ENCODE results near the gene ELAVL1. TPM values are rescaled to one million over a fixed set of nuclear protein-coding genes. Genes with fewer than 3 reads are reported as not detected.

The ELAVL1 gene
- total and polyA plus RNA-seq, 9 of the 15 experiments (the other 6 are each of a cell fraction or from before 2014, with no cell fraction given) = 4.3 to 172 (median 69.2) TPM

DNA sequence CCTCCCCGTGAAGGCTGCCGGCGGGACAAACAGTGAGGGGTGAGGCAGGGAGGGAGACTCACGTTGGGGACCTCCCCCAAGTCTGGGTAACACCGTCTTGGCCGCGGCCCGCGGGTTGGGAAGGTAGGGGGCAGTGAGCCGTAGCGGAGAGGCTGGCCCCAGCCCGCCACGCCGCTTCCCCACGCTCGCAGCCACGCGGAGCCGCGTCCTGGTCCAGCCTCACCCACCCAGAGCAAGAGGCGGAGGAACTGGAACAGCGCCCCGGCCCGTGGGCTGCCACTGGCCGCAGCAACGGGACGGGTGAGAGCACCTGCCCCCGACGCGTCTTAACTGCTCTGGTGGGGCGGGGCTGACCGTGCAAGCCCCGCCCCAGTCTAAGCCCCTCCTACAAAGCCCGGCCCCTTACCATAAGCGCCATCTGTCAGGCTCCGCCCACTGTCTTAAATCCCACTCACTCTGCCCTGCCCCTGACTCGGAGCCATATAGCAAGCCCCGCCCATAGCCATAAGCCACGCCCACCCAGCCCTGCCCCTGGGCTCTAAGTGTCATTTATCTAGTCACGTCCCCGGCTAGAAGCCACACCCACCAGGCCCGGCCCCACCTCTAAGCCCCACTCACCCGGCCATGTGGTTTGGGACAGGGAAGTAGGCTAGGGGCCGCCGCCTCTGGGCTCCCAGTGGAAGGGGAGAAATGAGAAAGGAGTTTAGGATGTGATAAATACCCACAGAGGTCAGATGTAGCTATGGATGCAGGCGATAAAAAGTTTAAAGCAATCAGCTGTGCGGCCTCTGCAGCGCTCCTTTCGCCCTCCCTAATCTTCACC lies 45.0 kb upstream of the ELAVL1 start (continued):
- TF ChIP-seq MYNN (IDR thresholded peaks at IDR 0.05) (no peak), MYNN (CRISPR knock-in tag; IDR thresholded peaks at IDR 0.05) (no peak), MCM2 (IDR thresholded peaks at IDR 0.05; ENCODE audit: low read depth) (no peak), RBM25 (IDR thresholded peaks at IDR 0.05; ENCODE audit: low read depth, low read length, severe bottlenecking) (no peak), NFIX (CRISPR knock-in tag; IDR thresholded peaks at IDR 0.05; ENCODE audit: low read depth) (no peak)
- TF ChIP-seq, protein P1, sequence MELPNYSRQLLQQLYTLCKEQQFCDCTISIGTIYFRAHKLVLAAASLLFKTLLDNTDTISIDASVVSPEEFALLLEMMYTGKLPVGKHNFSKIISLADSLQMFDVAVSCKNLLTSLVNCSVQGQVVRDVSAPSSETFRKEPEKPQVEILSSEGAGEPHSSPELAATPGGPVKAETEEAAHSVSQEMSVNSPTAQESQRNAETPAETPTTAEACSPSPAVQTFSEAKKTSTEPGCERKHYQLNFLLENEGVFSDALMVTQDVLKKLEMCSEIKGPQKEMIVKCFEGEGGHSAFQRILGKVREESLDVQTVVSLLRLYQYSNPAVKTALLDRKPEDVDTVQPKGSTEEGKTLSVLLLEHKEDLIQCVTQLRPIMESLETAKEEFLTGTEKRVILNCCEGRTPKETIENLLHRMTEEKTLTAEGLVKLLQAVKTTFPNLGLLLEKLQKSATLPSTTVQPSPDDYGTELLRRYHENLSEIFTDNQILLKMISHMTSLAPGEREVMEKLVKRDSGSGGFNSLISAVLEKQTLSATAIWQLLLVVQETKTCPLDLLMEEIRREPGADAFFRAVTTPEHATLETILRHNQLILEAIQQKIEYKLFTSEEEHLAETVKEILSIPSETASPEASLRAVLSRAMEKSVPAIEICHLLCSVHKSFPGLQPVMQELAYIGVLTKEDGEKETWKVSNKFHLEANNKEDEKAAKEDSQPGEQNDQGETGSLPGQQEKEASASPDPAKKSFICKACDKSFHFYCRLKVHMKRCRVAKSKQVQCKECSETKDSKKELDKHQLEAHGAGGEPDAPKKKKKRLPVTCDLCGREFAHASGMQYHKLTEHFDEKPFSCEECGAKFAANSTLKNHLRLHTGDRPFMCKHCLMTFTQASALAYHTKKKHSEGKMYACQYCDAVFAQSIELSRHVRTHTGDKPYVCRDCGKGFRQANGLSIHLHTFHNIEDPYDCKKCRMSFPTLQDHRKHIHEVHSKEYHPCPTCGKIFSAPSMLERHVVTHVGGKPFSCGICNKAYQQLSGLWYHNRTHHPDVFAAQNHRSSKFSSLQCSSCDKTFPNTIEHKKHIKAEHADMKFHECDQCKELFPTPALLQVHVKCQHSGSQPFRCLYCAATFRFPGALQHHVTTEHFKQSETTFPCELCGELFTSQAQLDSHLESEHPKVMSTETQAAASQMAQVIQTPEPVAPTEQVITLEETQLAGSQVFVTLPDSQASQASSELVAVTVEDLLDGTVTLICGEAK (IDR thresholded peaks at IDR 0.05) = no peak
- TF ChIP-seq, protein P1 (CRISPR knock-in tag; IDR thresholded peaks at IDR 0.05) = no peak
- TF ChIP-seq, protein P2, sequence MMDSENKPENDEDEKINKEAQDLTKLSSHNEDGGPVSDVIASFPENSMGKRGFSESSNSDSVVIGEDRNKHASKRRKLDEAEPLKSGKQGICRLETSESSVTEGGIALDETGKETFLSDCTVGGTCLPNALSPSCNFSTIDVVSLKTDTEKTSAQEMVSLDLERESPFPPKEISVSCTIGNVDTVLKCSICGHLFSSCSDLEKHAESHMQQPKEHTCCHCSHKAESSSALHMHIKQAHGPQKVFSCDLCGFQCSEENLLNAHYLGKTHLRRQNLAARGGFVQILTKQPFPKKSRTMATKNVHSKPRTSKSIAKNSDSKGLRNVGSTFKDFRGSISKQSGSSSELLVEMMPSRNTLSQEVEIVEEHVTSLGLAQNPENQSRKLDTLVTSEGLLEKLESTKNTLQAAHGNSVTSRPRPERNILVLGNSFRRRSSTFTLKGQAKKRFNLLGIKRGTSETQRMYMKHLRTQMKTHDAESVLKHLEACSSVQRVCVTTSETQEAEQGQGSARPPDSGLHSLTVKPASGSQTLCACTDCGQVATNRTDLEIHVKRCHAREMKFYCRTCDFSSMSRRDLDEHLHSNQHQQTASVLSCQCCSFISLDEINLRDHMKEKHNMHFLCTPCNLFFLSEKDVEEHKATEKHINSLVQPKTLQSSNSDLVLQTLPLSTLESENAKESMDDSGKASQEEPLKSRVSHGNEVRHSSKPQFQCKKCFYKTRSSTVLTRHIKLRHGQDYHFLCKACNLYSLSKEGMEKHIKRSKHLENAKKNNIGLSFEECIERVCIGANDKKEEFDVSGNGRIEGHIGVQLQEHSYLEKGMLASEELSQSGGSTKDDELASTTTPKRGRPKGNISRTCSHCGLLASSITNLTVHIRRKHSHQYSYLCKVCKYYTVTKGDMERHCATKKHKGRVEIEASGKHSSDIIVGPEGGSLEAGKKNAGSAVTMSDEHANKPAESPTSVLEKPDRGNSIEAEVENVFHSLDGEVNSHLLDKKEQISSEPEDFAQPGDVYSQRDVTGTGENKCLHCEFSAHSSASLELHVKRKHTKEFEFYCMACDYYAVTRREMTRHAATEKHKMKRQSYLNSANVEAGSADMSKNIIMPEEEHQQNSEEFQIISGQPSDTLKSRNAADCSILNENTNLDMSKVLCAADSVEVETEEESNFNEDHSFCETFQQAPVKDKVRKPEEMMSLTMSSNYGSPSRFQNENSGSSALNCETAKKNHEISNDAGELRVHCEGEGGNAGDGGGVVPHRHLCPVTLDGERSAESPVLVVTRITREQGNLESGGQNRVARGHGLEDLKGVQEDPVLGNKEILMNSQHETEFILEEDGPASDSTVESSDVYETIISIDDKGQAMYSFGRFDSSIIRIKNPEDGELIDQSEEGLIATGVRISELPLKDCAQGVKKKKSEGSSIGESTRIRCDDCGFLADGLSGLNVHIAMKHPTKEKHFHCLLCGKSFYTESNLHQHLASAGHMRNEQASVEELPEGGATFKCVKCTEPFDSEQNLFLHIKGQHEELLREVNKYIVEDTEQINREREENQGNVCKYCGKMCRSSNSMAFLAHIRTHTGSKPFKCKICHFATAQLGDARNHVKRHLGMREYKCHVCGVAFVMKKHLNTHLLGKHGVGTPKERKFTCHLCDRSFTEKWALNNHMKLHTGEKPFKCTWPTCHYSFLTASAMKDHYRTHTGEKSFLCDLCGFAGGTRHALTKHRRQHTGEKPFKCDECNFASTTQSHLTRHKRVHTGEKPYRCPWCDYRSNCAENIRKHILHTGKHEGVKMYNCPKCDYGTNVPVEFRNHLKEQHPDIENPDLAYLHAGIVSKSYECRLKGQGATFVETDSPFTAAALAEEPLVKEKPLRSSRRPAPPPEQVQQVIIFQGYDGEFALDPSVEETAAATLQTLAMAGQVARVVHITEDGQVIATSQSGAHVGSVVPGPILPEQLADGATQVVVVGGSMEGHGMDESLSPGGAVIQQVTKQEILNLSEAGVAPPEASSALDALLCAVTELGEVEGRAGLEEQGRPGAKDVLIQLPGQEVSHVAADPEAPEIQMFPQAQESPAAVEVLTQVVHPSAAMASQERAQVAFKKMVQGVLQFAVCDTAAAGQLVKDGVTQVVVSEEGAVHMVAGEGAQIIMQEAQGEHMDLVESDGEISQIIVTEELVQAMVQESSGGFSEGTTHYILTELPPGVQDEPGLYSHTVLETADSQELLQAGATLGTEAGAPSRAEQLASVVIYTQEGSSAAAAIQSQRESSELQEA (IDR thresholded peaks at IDR 0.05; ENCODE audit: low read depth) = no peak
